HG03039 (cell line): ENCODE results near the gene AKR1C3.
"Not testable (repeated sequence)": the region's sequence is repeated elsewhere in the genome, so short reads cannot be mapped to it uniquely, and the experiment has no call there.

Source experiments
- ATAC-seq: cut with Tn5 transposase; IDR thresholded peaks from one replicate; pipeline ENCODE4 v1.9.1; 2021; ENCODE audit warnings: mild to moderate bottlenecking, moderate library complexity; ENCODE audit not compliant: unreplicated experiment

Gene AKR1C3

DNA sequence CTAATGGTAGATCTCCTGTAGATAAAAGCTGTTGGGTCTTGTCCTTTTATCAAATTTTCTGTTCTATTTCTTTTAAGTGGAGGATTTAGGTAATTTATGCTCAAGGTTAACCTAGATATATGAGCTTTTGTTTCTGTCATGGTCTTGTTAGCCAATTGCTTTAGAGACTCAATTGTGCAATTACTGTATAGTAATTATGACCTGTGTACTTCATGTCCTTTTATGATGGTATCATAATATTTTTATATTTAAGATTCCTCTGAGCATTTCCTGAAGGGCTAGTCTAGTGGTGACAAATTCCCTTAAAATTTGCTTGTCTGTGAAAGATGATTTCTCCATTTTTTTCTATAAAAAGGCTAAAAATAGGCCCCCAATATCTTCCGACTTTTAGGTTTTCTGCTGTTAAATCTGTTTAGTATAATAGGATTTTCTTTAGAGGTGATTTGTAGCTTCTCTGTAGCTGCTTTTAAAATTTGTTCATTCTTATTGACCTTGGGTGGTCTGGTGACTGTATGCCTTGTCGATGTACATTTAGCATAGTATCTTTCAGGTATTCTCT, 5.4 kb upstream of the AKR1C3 start:
- ATAC-seq: no peak

- no peak for ATAC-seq
These were observed 4.3 kb upstream of the AKR1C3 start for GRCh38 chr10:5089865-5090264.

- no peak for ATAC-seq
These were observed 3.7 kb upstream of the AKR1C3 start for GRCh38 chr10:5090551-5090950.

DNA sequence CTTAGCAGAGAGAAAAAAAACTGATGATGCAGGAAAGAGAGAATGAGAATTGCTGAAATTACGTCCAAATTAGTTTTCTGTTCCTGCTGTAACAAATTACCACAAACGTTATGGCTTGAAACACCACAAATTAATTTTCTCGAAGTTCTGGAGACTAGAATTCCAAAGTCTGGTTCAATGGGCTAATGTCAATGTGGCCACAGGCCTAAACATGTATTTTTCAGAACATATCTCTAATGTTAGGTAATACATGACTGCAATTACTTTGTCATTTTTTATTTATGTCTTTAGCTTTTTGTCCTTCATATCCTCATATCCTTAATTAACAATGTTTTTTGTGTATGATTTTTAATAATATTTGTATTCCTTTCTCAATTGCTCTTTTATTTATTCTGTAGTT, 3.0 kb upstream of the AKR1C3 start:
- no peak for ATAC-seq

DNA sequence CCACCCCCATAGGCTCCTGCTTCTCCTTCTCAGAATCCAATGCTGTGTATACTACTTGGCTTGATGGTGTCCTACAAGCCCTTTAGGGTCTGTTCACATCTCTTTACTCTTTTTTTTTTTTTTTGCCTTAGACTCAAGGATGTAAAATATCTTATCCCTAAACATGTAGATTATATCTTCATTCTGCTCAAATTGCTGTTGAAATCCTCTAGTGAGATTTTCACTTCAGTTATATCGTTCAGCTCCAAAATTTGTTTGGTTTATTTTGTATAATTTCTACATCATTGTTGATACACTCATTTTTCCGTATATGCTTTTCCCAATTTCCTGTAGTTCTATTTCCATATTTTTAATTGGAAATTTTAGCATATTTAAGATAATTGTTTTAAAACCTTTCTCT, 1.8 kb upstream of the AKR1C3 start:
- no peak for ATAC-seq

GRCh38 chr10:5092848-5093790, 1.1 kb upstream of the AKR1C3 start:
- no peak for ATAC-seq

GRCh38 chr10:5095687-5096086, 1.5 kb downstream of the AKR1C3 start:
- no peak for ATAC-seq

GRCh38 chr10:5096108-5096507, 1.9 kb downstream of the AKR1C3 start:
- ATAC-seq: no peak

DNA sequence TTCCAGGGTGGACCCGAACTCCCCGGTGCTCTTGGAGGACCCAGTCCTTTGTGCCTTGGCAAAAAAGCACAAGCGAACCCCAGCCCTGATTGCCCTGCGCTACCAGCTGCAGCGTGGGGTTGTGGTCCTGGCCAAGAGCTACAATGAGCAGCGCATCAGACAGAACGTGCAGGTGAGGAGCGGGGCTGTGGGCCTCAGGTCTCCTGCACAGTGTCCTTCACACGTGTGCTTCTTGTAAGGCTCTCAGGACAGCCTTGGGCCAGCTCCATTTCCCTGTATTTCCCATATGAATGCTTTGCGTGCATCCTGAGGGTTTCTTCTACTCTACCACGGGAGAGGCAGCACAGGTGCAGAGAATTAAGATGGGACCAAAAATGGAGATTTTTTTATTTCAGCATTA, 8.3 kb downstream of the AKR1C3 start:
- ATAC-seq: not testable (repeated sequence)

- no peak for ATAC-seq
These were observed 9.3 kb downstream of the AKR1C3 start for GRCh38 chr10:5103481-5103880.

- no peak for ATAC-seq
These were observed 11.4 kb downstream of the AKR1C3 start for GRCh38 chr10:5105626-5106025.

DNA sequence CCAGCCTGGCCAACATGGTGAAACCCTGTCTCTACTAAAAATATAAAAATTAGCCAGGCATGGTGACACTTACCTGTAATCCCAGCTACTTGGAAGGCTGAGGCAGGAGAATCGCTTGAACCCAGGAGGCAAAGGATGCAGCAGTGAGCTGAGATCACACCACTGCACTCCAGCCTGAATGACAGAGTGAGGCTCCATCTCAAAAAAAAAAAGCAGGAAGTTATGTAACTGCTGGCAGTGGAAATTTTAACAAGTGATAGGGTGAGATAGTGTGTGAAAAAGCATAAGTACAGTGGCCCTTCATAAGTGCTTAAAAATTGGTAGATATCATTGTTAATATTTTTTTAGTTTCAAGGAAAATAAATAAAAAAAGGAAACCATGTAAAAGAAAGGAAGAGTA, 12.3 kb downstream of the AKR1C3 start:
- no peak for ATAC-seq

GRCh38 chr10:5107860-5108526, 13.8 kb downstream of the AKR1C3 start:
- no peak for ATAC-seq

DNA sequence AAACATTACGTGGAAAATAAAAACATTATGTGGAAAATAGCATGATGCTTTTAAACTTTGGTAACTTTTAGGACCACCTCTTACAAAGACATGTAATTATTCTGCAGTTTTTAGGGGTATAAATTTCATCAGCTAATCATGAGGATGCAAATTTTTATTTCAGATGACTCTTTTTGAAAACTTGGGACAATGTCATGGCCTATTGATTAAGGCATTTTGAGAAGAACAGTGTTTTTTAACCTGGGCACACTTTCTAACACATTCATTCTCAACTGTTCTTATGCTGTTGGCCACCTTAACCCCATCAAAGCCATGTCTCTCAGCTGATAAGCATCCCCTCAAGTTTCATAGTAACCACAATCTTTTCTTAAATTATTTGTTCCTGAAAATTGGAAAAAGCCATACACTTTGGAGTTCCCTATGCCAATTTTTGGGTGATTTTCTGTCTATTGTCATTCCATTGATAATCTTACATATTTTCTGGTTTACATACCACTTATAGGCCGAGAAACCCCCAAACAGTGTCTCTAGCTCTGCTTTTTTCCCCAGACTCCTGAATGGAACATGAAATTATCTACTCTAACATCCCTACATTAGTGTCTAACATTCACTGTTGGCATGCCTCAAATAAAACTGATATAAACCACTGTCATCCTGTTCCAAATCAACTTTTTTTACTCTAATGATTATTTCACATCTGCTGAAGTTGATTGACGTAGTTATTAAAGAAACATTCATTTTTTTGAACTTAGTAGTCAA, 14.6 kb downstream of the AKR1C3 start:
- no peak for ATAC-seq

- not testable (repeated sequence) for ATAC-seq
These were observed 15.6 kb downstream of the AKR1C3 start for GRCh38 chr10:5109861-5110260.

DNA sequence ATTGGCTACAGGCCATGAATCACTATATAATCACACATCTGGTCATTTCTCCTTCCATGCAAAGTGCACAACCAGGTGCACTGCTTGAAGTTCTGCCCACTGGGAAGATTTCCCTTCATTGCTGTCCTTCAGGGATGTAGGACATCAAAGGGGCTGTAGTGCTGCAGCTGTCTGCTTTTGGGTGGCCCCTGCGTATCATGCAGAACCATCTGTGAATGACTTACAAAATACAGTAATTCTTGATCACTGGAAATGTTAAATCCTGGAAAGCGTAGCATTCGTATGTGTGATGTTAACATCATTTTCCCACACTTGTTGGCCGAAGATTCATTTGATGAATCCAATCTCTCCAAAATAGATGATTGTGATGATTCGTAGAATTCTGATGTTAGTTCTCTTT, 22.4 kb downstream of the AKR1C3 start:
- no peak for ATAC-seq

DNA sequence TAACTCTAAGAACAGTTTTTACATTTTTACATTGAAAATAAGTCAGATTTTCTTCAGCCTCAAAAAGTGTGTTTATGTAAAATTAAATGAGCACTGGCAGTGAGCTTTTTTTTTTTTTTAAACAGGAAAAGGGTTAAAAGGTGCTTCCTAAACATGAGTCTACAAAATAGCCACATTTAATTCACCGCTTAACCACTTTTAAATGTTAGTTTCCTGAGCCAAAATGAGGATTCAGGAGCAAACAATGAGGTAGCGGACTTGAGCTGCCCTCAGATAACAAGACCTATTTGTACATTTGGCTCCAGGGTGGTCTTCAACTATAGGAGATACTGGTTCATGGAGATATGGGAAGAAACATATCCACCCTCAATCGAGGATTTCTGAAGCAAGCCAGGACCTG, 22.8 kb downstream of the AKR1C3 start:
- ATAC-seq: no peak

DNA sequence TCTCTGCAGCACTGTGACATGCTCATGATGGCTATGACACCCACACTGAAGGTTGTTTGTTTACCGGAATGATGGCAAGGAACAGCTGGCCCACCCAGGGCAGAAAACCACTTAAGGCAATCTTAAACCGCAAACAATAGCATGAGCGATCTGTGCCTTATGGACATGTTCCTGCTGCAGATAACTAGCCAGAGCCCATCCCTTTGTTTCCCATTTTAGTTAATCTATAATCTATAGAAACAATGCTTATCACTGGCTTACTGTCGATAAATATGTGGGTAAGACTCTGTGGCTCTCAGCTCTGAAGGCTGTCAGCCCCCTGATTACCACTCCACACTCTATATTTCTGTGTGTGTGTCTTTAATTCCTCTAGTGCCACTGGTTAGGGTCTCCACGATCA, 25.8 kb downstream of the AKR1C3 start:
- ATAC-seq: not testable (repeated sequence)

- no peak for ATAC-seq
These were observed 29.7 kb downstream of the AKR1C3 start for GRCh38 chr10:5123886-5124285.

- no peak for ATAC-seq
These were observed 31.3 kb downstream of the AKR1C3 start for GRCh38 chr10:5125315-5126044.

GRCh38 chr10:5135581-5135980, 41.4 kb downstream of the AKR1C3 start:
- no peak for ATAC-seq
